GM12874 (cell line): ENCODE data around the gene SCNM1.

Experiments used
- TF ChIP-seq, protein P1 (sequence below): IDR thresholded peaks from 2 replicates; pipeline ENCODE4 v1.5.1; 2011; ENCODE audit warnings: low read depth, mild to moderate bottlenecking, control low read depth, low read length, moderate library complexity; ENCODE audit not compliant: insufficient read depth

SCNM1 gene, protein sequence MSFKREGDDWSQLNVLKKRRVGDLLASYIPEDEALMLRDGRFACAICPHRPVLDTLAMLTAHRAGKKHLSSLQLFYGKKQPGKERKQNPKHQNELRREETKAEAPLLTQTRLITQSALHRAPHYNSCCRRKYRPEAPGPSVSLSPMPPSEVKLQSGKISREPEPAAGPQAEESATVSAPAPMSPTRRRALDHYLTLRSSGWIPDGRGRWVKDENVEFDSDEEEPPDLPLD

DNA sequence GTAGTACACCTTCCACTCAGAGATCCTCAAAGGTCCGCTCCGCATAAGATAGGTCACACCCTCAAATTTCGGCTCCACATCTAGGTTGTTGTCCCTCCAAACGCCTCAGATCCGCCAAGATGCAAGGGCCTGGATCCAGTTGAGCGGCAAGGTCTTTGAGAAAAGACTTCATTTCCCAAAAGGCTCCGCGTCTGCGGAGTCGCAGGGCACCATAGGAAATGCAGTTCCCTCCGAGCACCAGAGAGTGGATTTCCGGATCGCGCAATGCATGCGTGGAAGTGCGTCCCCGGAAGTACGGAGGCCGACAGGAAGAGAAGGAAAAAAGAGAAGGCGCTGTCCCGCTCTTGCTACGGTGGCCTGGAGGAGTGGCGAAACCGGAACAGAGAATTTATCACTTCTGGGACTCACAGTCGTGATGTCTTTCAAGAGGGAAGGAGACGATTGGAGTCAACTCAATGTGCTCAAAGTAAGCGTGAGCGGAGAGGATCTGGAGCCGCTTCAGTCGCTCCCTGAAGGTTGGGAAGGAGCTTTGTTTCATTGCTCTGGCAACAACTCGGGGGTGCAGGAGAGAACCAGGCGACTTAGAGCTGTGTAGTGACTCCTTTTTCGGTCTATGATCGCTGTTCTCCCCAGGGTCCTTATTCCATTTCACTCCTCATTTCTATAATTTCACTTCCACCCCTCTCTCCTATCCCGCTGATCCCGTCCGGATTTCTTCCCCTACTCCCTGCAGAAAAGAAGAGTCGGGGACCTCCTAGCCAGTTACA lies at the start of gene SCNM1, which contains the start of gene LYSMD1:
Gene SCNM1, plus strand, starts transcription at position 407 of the 767 bp plus-strand sequence. Its CDS starts 9 bp downstream, at position 416.
Gene LYSMD1, minus strand, starts transcription at position 165 of the 767 bp plus-strand sequence. CDS start 644 bp downstream, outside the sequence.
- TF ChIP-seq, protein P1, sequence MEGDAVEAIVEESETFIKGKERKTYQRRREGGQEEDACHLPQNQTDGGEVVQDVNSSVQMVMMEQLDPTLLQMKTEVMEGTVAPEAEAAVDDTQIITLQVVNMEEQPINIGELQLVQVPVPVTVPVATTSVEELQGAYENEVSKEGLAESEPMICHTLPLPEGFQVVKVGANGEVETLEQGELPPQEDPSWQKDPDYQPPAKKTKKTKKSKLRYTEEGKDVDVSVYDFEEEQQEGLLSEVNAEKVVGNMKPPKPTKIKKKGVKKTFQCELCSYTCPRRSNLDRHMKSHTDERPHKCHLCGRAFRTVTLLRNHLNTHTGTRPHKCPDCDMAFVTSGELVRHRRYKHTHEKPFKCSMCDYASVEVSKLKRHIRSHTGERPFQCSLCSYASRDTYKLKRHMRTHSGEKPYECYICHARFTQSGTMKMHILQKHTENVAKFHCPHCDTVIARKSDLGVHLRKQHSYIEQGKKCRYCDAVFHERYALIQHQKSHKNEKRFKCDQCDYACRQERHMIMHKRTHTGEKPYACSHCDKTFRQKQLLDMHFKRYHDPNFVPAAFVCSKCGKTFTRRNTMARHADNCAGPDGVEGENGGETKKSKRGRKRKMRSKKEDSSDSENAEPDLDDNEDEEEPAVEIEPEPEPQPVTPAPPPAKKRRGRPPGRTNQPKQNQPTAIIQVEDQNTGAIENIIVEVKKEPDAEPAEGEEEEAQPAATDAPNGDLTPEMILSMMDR = no peak

DNA sequence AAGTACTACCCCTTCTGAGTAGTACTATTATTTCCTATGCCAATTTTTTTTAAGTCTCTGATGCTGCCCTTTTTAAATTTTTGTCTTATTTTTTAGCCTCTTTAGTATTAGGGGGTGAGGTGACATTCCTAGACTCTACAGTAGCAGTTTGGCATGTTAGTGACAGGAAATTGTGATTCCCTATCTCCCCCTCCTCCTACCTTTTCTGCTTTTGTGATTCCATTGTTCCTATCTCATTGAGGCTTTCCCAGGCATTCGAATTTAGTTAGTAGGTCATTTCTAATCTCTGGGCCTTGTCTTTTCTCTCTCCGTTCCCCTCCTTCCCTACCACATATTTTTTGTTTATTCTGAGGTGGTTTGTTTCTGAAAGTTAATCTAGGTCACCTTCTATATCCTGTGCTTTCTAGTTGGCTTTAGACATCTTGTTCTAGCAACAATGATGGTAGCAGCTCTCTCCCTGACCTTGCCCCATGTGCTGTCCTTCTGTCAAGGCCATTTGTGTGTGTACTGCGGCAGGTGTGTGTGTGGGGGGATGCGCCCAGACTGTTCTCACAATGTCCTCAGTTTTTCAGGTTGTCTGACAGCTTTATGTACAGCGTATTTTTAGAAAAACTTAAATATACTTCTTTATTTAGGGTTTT lies 41.1 kb upstream of the SCNM1 start:
- TF ChIP-seq, protein P1 = no peak

DNA sequence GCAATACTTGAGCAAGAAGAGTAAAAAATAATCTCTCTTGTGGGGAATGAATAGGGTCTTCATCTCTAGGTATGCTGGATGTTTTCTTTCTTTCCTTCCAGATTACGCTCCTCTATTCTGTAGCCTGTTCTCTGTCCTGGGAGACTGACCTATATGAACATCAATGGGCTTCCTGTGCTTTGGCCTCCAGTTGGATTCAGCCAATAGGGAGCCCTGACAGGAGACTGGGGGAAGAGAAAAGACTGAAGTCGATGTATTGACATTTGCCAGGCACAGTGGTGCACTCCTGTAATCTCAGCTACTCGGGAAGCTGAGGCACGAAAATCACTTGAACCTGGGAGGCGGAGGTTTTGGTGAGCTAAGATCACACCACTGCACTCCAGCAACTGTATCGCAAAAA lies 37.1 kb upstream of the SCNM1 start:
- TF ChIP-seq, protein P1 = no peak

DNA sequence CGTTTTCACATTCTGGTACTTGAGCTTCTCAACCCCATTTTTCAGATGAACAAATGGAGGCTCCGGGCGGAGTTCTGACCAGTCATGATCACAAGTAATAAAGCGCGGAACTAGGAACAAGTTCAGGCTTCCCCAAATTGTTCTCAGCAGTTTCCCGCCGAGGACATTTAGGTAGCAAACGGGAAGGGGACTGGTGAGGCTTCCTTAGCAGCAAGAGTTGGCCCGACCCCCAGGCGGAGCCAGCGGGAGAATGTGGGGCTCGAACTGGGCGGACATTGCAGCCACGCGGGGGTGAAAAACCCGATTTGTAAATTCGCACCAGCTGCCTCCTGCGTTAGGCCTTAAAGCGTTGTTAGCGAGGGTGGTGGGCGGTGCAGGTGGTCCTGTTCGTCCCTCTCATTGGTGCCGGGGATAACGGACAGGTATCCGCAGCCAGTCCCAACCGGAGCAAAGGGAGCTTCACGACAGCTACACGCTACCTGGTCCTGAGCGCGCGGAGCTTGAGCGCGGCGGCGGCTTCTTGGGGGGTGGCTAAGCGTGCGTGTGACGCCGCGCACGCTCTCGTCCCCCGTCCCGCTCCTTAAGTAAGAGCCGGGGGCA lies 34.9 kb upstream of the SCNM1 start:
- TF ChIP-seq, protein P1 = no peak

DNA sequence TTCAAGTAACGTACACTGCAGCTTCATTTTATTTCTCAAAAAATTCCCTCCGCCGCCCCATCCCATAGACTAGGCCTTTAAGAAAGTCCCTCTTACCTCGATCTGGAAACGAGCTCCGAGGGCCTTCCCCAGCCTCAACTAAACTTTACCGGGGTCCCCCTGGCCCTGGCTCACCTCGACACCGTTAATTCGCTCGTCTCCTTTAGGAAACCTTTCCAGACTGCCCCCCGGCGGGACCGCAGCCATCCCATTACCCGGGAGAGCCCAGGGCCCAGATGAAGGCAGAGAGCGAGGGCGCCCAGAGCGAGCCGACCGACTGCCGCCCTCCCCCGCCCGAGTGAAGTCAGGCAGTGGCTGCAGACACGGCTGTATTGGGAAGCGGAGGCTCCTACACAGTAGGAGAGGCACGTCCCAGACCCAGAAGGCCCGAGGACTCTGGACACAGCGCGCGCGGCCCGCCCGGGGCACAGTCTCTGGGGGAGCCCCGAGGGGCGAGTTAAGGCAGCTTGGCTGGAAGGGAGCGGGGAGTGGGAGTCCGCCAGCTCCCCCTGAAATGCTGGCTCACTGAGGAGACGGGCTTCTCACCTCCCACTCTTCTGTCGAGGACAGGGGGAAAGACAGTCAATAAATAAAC lies 34.1 kb upstream of the SCNM1 start:
- TF ChIP-seq, protein P1 = no peak

DNA sequence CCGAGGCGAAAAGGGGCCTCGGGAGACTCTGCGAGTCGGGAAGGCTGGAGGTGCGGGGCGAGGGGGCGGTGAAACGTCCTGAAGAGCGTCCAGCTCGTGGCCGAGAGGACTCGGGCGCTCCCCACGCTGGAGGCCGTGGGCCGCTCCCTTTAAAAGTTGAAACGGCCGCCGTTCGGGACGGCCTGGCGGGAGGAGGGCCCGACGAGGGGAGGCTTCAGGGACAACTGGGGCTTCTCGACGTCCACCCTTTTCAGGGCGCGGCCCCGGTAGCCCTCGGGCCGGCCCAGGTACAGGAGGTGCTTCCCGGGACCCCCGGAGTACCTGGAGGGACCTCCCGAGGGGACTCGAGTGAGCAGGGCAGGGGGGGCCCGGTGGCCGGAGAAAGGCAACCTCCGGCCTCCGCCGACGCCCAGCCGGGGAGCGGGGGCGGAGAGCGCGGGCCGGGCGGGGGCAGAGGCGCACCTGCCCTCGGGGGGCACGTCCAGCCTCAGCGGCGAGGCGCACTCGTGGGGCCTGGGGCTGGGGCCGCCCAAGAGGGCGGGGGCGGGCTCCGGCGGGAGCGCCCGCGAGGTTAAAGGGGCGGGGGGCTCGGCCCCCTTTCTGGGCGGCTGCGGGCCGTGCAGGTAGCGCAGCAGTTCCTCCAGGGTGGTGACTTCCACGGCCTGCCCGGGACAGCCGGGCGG lies 33.5 kb upstream of the SCNM1 start:
- TF ChIP-seq, protein P1 = no peak
